Measurements from ENCODE around the gene MARCHF6. TPM values are rescaled to one million over a fixed set of nuclear protein-coding genes. Genes with fewer than 3 reads are reported as not detected.

The MARCHF6 gene
- total and polyA plus RNA-seq, 2 of the 8 experiments (the other 6 are each of a cell fraction or from before 2014, with no cell fraction given): 93.1 to 118 TPM

- 87% methylated on average over 4 of the region's 4 CpGs; no CpG with 5 or more reads in 1 of the 2 experiments for WGBS, 2 experiments (ENCODE audit: extremely low coverage in 1 of 2, insufficient coverage in 1 of 2, insufficient read length in 1 of 2, insufficient replicate concordance in 2 of 2, low coverage in 1 of 2, low lambda C conversion rate in 2 of 2, missing lambda C conversion rate in 1 of 2)
Measured at GRCh38 chr5:10387690-10388089, 34.2 kb downstream of the MARCHF6 start.

More at GRCh38 chr5:10387690-10388089, 34.2 kb downstream of the MARCHF6 start:
- Histone ChIP-seq H3K4ac (replicated peaks; ENCODE audit: insufficient read length, low read depth, low read length) (no peak overlapping the region), H2BK12ac (ENCODE audit: low read depth, low read length) (no peak overlapping the region), H3K79me2 (ENCODE audit: control insufficient read depth in 1 of 2, insufficient read depth in 2 of 2, low read length in 2 of 2) (no peaks in the 10 kb centered on the region; a peak in 2 of 4 replicates), H3K27me3 (replicated peaks in 1 of 4; ENCODE audit: control insufficient read depth in 3 of 4, extremely low read depth in 1 of 4, insufficient read depth in 3 of 4, low read length in 3 of 4) (no peaks in the 10 kb centered on the region), H4K5ac (ENCODE audit: insufficient read length, low read depth, low read length) (no peak overlapping the region), H4K20me1 (replicated peaks in 1 of 2; ENCODE audit: control insufficient read depth in 1 of 2, insufficient read depth in 2 of 2, low read length in 2 of 2) (peaks cover 2 to 4% of the 10 kb centered on the region in 2 experiments), H2BK15ac (ENCODE audit: low read length) (no peak overlapping the region), H3K23ac (ENCODE audit: insufficient read length) (no peak overlapping the region), H2BK20ac (ENCODE audit: low read length) (no peak overlapping the region), H3K9ac (replicated peaks in 1 of 4; ENCODE audit: extremely low read depth in 1 of 4, low read depth in 3 of 4, low read length in 3 of 4) (no peak overlapping the region), H3K18ac (ENCODE audit: extremely low read depth, low read length) (no peak overlapping the region), H4K91ac (replicated peaks; ENCODE audit: insufficient read length, low read length) (no peak overlapping the region), H2AFZ (ENCODE audit: low read length) (no peak overlapping the region), H3K9me3 (ENCODE audit: insufficient read depth in 2 of 2, low read depth in 1 of 2, low read length in 1 of 2) (no peaks in the 10 kb centered on the region), H3K56ac (replicated peaks; ENCODE audit: insufficient read length, low read depth, low read length) (no peak overlapping the region), H3K14ac (ENCODE audit: insufficient read length) (no peak overlapping the region), H2AK5ac (ENCODE audit: low read depth, low read length) (no peak overlapping the region), H2BK120ac (replicated peaks; ENCODE audit: low read depth, low read length) (no peak overlapping the region), H3K27ac (ENCODE audit: low read depth, low read length) (no peak overlapping the region), H3K4me2 (ENCODE audit: insufficient read depth in 1 of 2, low read depth in 2 of 2, low read length in 2 of 2) (no peak overlapping the region), H3K4me1 (replicated peaks in 1 of 4; ENCODE audit: control insufficient read depth in 3 of 4, insufficient read depth in 4 of 4, low read length in 3 of 4) (no peaks in the 10 kb centered on the region), H4K8ac (ENCODE audit: extremely low read depth, insufficient read depth, low read length) (no peak overlapping the region), H3K23me2 (ENCODE audit: low read depth, low read length) (no peaks in the 10 kb centered on the region), H3K4me3 (ENCODE audit: extremely low read depth in 1 of 4, insufficient read depth in 2 of 4, low read depth in 3 of 4, low read length in 4 of 4) (no peak overlapping the region), H3K36me3 (ENCODE audit: control insufficient read depth in 2 of 4, insufficient read depth in 4 of 4, low read length in 3 of 4) (peaks cover 0 to 38% (median 18%) of the 10 kb centered on the region in 4 experiments; a peak in 5 of 8 replicates), H3K79me1 (ENCODE audit: low read depth, low read length) (no peaks in the 10 kb centered on the region), H2BK5ac (ENCODE audit: low read depth, low read length) (no peak overlapping the region)
- ChIA-PET POLR2A (ENCODE audit: partially characterized antibody) (interaction anchor here (0.6 kb wide), 1 partner anchor 144 kb away, joined by 3 read pairs; no protein-coding TSS in a partner anchor), CTCF (ENCODE audit: partially characterized antibody) (interaction anchor here (2.1 kb wide), 1 partner anchor 23 kb away, joined by 7 read pairs; no protein-coding TSS in a partner anchor)
- DNase-seq (ENCODE audit: low read depth in 1 of 2, low spot score in 2 of 2) (no peak), FAIRE-seq (no peak)
- TF ChIP-seq RFX5 (IDR thresholded peaks at IDR 0.05; ENCODE audit: borderline replicate concordance, low read depth, low read length): no peak
- TF ChIP-seq CBX8 (IDR thresholded peaks at IDR 0.05; ENCODE audit: borderline replicate concordance, low read depth, low read length): no peak
- TF ChIP-seq RXRA (IDR thresholded peaks at IDR 0.05; ENCODE audit: insufficient read depth, low read depth, low read length): no peak
- TF ChIP-seq NRF1 (IDR thresholded peaks at IDR 0.05; ENCODE audit: low read depth, low read length): no peak

All from H1 (cell line).